Panc1 (cell line): ENCODE data around the gene MYT1. TPM values are rescaled to one million over a fixed set of nuclear protein-coding genes. Genes with fewer than 3 reads are reported as not detected.

Experiments
- ATAC-seq: fragments of 200-7000 bp; cut with Tn5 transposase; 2 replicates; pipeline ENCODE4 v1.9.1; 2020; ENCODE audit warnings: mild to moderate bottlenecking, moderate library complexity
- BruUV-seq: library from RNA; stranded (reverse); fragments of 400-500 nt; replicated peaks from 2 replicates; lab custom pipeline; 2021; lab: Mats Ljungman, UMichigan
- CTCF ChIA-PET: fragments of 300-600 bp; sonication (Branson Sonifier 250); formaldehyde crosslinking; loops from one replicate; lab custom pipeline; 2022; ENCODE audit warnings: antibody characterized with exemption; lab: Charles Lee
- POLR2A ChIA-PET: fragments of 300-600 bp; sonication (Branson Sonifier 250); formaldehyde crosslinking; loops from one replicate; lab custom pipeline; 2022; ENCODE audit warnings: antibody characterized with exemption; lab: Charles Lee
- DNase-seq: peaks from one replicate; pipeline ENCODE4 v3.0.0-alpha.2; 2010; ENCODE audit warnings: low read depth, low spot score
- H3K27ac ChIP-seq: 2 replicates; pipeline ENCODE4 v1.5.1; 2011; ENCODE audit warnings: mild to moderate bottlenecking, low read length, inconsistent platforms
- H3K27me3 ChIP-seq: fragments of 200-500 bp; sonication (Bioruptor generic); 2 replicates; pipeline ENCODE4 v1.6.0; 2014; ENCODE audit warnings: low read length, inconsistent platforms; ENCODE audit not compliant: control insufficient read depth, insufficient read depth
- H3K36me3 ChIP-seq: fragments of 200-500 bp; sonication (Bioruptor generic); 2 replicates; pipeline ENCODE4 v1.5.1; 2014; ENCODE audit warnings: inconsistent platforms, mild to moderate bottlenecking, low read length, moderate library complexity; ENCODE audit not compliant: control insufficient read depth, insufficient read depth
- H3K4me1 ChIP-seq: 2 replicates; pipeline ENCODE4 v1.5.1; 2011; ENCODE audit warnings: inconsistent platforms, mild to moderate bottlenecking, low read length, moderate library complexity; ENCODE audit not compliant: control insufficient read depth, insufficient read depth
- H3K4me3 ChIP-seq, 2 experiments: 2 replicates each; pipeline ENCODE4 v1.5.1; 2011 to 2012; ENCODE audit warnings: low read depth in 2 of 2, low read length in 2 of 2, mild to moderate bottlenecking in 2 of 2, inconsistent platforms in 1 of 2, moderate library complexity in 1 of 2
- H3K9me3 ChIP-seq: fragments of 200-500 bp; sonication (Bioruptor generic); 2 replicates; pipeline ENCODE4 v1.5.1; 2014; ENCODE audit warnings: low read depth, mild to moderate bottlenecking, inconsistent platforms, low read length, moderate library complexity; ENCODE audit not compliant: control insufficient read depth, insufficient read depth
- CTCF ChIP-seq: fragments of 450-650 bp; IDR thresholded peaks from 2 replicates; pipeline ENCODE4 v1.5.1; 2017; ENCODE audit warnings: mild to moderate bottlenecking
- POLR2AphosphoS5 ChIP-seq: IDR thresholded peaks from 2 replicates; pipeline ENCODE4 v1.6.1; 2012; ENCODE audit warnings: mild to moderate bottlenecking, low read depth, low read length, moderate library complexity
- REST ChIP-seq, 2 experiments: IDR thresholded peaks; 2 replicates each; pipeline ENCODE4 v1.6.1; 2011 to 2012; ENCODE audit warnings: low read depth in 2 of 2, control low read depth in 1 of 2, low read length in 1 of 2, mild to moderate bottlenecking in 1 of 2, moderate library complexity in 1 of 2; ENCODE audit not compliant: insufficient read depth in 1 of 2
- SIN3A ChIP-seq: IDR thresholded peaks from 2 replicates; pipeline ENCODE4 v1.6.1; 2012; ENCODE audit warnings: low read depth, mild to moderate bottlenecking, low read length, moderate library complexity, borderline replicate concordance; ENCODE audit not compliant: insufficient read depth
- TCF7L2 ChIP-seq: IDR thresholded peaks from 2 replicates; pipeline ENCODE4 v1.6.1; 2011; ENCODE audit warnings: mild to moderate bottlenecking, low read depth, low read length, inconsistent platforms
- in situ Hi-C: cut with HindIII; loops from 2 replicates; pipeline ENCODE4 v1.10.0; 2016; ENCODE audit warnings: low sequenced_read_pairs, low pct_unique_long_range_greater_than_20kb
- intact Hi-C: fragments of 100-400 bp; cut with micrococcal nuclease; formaldehyde crosslinking; loops from one replicate; pipeline ENCODE4 v1.10.0; 2022; ENCODE audit not compliant: unreplicated experiment
- total RNA-seq: library from RNA; stranded (reverse); gene quantifications from one replicate; pipeline ENCODE4 v1.2.1, GENCODE V29; 2021; ENCODE audit not compliant: unreplicated experiment

Gene MYT1
- total RNA-seq, 1 experiment from 2014 or later: 0.41 TPM

GRCh38 chr20:64199395-64199794, 35.1 kb downstream of the MYT1 start:
- CTCF ChIA-PET: interaction anchor here (0.6 kb wide), 1 partner anchor 1249 kb away, joined by 3 read pairs; no protein-coding TSS in a partner anchor
- H3K4me3 ChIP-seq: no peak overlapping the region
- DNase-seq: no peak
- no peak for TF ChIP-seq REST (IDR thresholded peaks at IDR 0.05; ENCODE audit: insufficient read depth in 1 of 2, low read depth in 2 of 2, low read length in 1 of 2)
- TF ChIP-seq CTCF: no peak
- TF ChIP-seq POLR2AphosphoS5: no peak
- TF ChIP-seq TCF7L2: no peak
- no peak for TF ChIP-seq SIN3A
- H3K9me3 ChIP-seq: no peaks in the 10 kb centered on the region
- ATAC-seq: no peak
- POLR2A ChIA-PET: no interaction called here
- in situ Hi-C loops (no loop called here), intact Hi-C loops (no loop called here)
- H3K4me1 ChIP-seq: no peaks in the 10 kb centered on the region
- no peak overlapping the region for H3K27ac ChIP-seq
- BruUV-seq: no TSS peak
- no peaks in the 10 kb centered on the region for H3K36me3 ChIP-seq
- H3K27me3 ChIP-seq: peaks cover 4% of the 10 kb centered on the region

DNA sequence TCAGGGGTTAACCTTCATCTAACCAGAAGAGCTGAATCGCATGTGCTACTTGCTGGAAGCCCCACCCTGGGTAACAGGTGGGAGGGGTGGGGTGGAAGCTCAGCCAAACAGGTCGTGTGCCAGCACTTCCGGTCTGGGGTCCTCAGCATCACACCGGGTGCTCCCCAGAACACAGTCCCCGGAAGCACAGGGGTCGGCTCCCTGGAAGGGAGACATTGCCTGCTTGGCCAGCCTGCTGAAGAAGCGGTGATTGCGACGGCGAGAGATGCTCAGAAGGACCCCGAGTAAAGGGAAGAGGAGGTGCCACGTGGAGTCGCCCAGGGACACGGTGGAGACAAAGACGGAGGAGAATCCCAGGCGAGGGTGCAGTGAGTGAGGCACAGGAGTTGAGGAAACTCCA, 36.5 kb downstream of the MYT1 start:
- Histone ChIP-seq H3K4me1 (no peaks in the 10 kb centered on the region), H3K27me3 (peaks cover 4% of the 10 kb centered on the region), H3K4me3 (no peak overlapping the region), H3K27ac (no peak overlapping the region), H3K9me3 (no peaks in the 10 kb centered on the region), H3K36me3 (no peaks in the 10 kb centered on the region)
- DNase-seq: no peak
- TF ChIP-seq TCF7L2 (no peak), POLR2AphosphoS5 (no peak), REST (IDR thresholded peaks at IDR 0.05; ENCODE audit: insufficient read depth in 1 of 2, low read depth in 2 of 2, low read length in 1 of 2) (no peak), CTCF (no peak), SIN3A (no peak)
- intact Hi-C loops: no loop called here
- POLR2A ChIA-PET: no interaction called here
- in situ Hi-C loops: no loop called here
- no TSS peak for BruUV-seq
- ATAC-seq: no peak
- CTCF ChIA-PET: interaction anchor here (0.6 kb wide), 1 partner anchor 168 kb away, joined by 6 read pairs; no protein-coding TSS in a partner anchor
